Choroid plexus epithelial cell (primary cell): Measurements from ENCODE around the gene ADAMTS12.

Experiments
- DNase-seq: peaks from one replicate; pipeline ENCODE4 v3.0.0-alpha.2; 2010; ENCODE audit warnings: low read depth
- H3K4me3 ChIP-seq: 2 replicates; pipeline ENCODE4 v1.5.1; 2011; ENCODE audit warnings: low read depth, mild to moderate bottlenecking, control low read depth, low read length, moderate library complexity
- TF ChIP-seq, protein P1 (sequence below): conservative IDR thresholded peaks from 2 replicates; pipeline ENCODE4 v1.5.1; 2011; ENCODE audit warnings: low read depth, mild to moderate bottlenecking, control low read depth, inconsistent platforms, low read length, moderate library complexity

The ADAMTS12 gene

DNA sequence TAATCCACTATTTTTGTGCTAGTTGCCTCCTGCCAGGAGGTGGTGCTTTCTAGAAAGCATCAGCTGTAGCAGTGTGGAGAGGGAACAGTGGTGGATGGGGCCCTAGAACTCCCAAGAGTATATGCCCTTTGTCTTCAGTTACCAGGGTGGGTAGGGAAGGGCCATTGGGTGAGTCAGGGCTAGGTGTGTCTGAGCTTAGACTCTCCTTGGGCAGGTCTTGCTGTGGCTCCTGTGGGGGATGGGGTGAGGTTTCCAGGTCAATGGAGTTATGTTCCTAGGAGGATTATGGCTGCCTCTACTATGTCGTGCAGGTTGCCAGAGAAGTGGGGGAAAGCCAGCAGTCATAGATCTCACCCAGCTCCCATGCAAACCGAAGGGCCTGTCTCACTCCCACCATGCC, 11.3 kb upstream of the ADAMTS12 start:
- TF ChIP-seq, protein P1, sequence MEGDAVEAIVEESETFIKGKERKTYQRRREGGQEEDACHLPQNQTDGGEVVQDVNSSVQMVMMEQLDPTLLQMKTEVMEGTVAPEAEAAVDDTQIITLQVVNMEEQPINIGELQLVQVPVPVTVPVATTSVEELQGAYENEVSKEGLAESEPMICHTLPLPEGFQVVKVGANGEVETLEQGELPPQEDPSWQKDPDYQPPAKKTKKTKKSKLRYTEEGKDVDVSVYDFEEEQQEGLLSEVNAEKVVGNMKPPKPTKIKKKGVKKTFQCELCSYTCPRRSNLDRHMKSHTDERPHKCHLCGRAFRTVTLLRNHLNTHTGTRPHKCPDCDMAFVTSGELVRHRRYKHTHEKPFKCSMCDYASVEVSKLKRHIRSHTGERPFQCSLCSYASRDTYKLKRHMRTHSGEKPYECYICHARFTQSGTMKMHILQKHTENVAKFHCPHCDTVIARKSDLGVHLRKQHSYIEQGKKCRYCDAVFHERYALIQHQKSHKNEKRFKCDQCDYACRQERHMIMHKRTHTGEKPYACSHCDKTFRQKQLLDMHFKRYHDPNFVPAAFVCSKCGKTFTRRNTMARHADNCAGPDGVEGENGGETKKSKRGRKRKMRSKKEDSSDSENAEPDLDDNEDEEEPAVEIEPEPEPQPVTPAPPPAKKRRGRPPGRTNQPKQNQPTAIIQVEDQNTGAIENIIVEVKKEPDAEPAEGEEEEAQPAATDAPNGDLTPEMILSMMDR: no peak
- H3K4me3 ChIP-seq: no peak overlapping the region
- no peak for DNase-seq

DNA sequence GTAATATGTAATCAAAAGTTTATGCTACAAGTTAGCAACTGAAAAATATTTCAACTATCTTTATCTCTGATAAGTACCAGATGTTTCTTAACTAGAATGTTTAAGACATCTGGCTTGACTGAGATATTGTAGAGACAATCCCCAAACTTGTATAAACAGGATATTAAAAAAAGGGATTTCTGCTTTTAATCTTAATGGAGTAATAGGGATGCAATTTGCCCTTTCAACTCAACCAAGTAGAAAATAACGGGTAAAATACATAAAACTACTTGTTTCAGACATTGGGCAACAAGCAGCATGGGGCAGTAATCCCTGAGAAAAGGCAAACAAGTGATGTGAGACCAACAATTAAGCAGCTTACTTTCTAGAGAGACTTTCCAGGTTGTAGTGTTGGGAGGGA, 9.4 kb upstream of the ADAMTS12 start:
- no peak overlapping the region for H3K4me3 ChIP-seq
- peak; percentile 28 for DNase-seq
- TF ChIP-seq, protein P1: no peak

- DNase-seq: peak; percentile 66
- TF ChIP-seq, protein P1: no peak
- H3K4me3 ChIP-seq: no peak overlapping the region
Observed at GRCh38 chr5:33894566-33894965, 2.8 kb upstream of the ADAMTS12 start.

GRCh38 chr5:33892620-33893137, 889 bp upstream of the ADAMTS12 start:
- TF ChIP-seq, protein P1: peak; percentile 5
- peak overlapping the region; percentile 64 for H3K4me3 ChIP-seq
- DNase-seq: peak; percentile 96

- TF ChIP-seq, protein P1: no peak
- DNase-seq: no peak
- H3K4me3 ChIP-seq: peak overlapping the region; percentile 64
Observed at GRCh38 chr5:33891446-33891787, 373 bp downstream of the ADAMTS12 start.

- peak; percentile 63 for DNase-seq
- TF ChIP-seq, protein P1: peak; percentile 58
- peak overlapping the region; percentile 64 for H3K4me3 ChIP-seq
Observed at GRCh38 chr5:33890131-33891032, 1.4 kb downstream of the ADAMTS12 start.

DNA sequence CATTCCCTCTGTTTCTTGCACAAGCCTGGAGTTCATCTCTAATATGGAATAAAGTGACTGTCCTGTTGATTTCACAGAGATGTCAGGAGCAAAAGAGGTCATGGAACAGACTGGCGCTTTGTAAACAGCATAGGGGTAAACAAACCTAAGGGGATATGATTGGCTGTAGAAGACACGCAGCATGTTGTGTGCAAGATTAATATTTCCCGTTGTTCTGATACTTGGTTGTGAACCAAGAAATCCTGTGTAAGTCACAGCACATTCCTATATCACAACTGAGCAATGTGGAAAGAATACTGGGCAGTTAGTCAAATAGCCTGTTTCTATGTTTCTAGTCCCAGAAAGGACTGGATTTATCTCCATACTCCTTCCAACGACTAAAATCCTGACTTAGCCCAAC, 3.2 kb downstream of the ADAMTS12 start:
- DNase-seq: peak; percentile 71
- TF ChIP-seq, protein P1: no peak
- H3K4me3 ChIP-seq: peak overlapping the region; percentile 4
